ENCODE data around the gene RFX5. TPM values are rescaled to one million over a fixed set of nuclear protein-coding genes. Genes with fewer than 3 reads are reported as not detected.

RFX5 gene
- total and polyA plus RNA-seq, 2 experiments from 2014 or later: 14.1 to 48.8 TPM

GRCh38 chr1:151373196-151373595 lies 26.1 kb upstream of the RFX5 start:
- no peak for DNase-seq (ENCODE audit: low spot score)
- no peaks in the 10 kb centered on the region for H3K9me2 ChIP-seq (replicated peaks; ENCODE audit: insufficient read depth)
- H2AFZ ChIP-seq: no peak overlapping the region
- TF ChIP-seq CTCF (IDR thresholded peaks at IDR 0.05; ENCODE audit: poor library complexity) (no peak), EZH2 (IDR thresholded peaks at IDR 0.05; ENCODE audit: borderline replicate concordance) (no peak), EZH2phosphoT487 (IDR thresholded peaks at IDR 0.05; ENCODE audit: low read depth, severe bottlenecking, unreplicated experiment) (no peak)
- H3K4me2 ChIP-seq: no peak overlapping the region
- peaks cover 11% of the 10 kb centered on the region for H3K79me2 ChIP-seq
- H3K9me3 ChIP-seq (ENCODE audit: low read depth): no peaks in the 10 kb centered on the region
- 97% methylated on average over 14 of the region's 14 CpGs for WGBS (ENCODE audit: low lambda C conversion rate, missing lambda C conversion rate)
- H3K4me1 ChIP-seq (ENCODE audit: insufficient read depth): peaks cover 31% of the 10 kb centered on the region
- H3K27me3 ChIP-seq: no peaks in the 10 kb centered on the region
- no peak overlapping the region for H3K27ac ChIP-seq
- H4K20me1 ChIP-seq (ENCODE audit: insufficient read depth, poor library complexity, severe bottlenecking): no peaks in the 10 kb centered on the region
- H3K36me3 ChIP-seq (replicated peaks; ENCODE audit: insufficient read depth, low read depth): no peaks in the 10 kb centered on the region
- H3K4me3 ChIP-seq: no peak overlapping the region

GRCh38 chr1:151372058-151372934 lies 25.2 kb upstream of the RFX5 start, which contains the start of gene SELENBP1:
Gene SELENBP1, minus strand, starts transcription at chr1:151372705. Its CDS starts 64 bp downstream, at chr1:151372641.
- H3K4me2 ChIP-seq: peak within 1 kb of the TSS; percentile 82
- peak; percentile 91 for DNase-seq (ENCODE audit: low spot score)
- H3K9me3 ChIP-seq (ENCODE audit: low read depth): no peaks in the 10 kb centered on the region
- H3K4me3 ChIP-seq: peak within 1 kb of the TSS; percentile 29
- H2AFZ ChIP-seq: no peak within 1 kb of the TSS
- peaks cover 11% of the 10 kb centered on the region for H3K79me2 ChIP-seq
- H3K36me3 ChIP-seq (replicated peaks; ENCODE audit: insufficient read depth, low read depth): no peaks in the 10 kb centered on the region
- H3K27me3 ChIP-seq: no peaks in the 10 kb centered on the region
- H3K4me1 ChIP-seq (ENCODE audit: insufficient read depth): peaks cover 31% of the 10 kb centered on the region
- H4K20me1 ChIP-seq (ENCODE audit: insufficient read depth, poor library complexity, severe bottlenecking): no peaks in the 10 kb centered on the region
- TF ChIP-seq EZH2phosphoT487 (IDR thresholded peaks at IDR 0.05; ENCODE audit: low read depth, severe bottlenecking, unreplicated experiment) (no peak), CTCF (IDR thresholded peaks at IDR 0.05; ENCODE audit: poor library complexity) (no peak), EZH2 (IDR thresholded peaks at IDR 0.05; ENCODE audit: borderline replicate concordance) (no peak)
- peak within 1 kb of the TSS; percentile 59 for H3K27ac ChIP-seq
- WGBS (ENCODE audit: low lambda C conversion rate, missing lambda C conversion rate): 16% methylated on average over 10 of the region's 11 CpGs
- H3K9me2 ChIP-seq (replicated peaks; ENCODE audit: insufficient read depth): no peaks in the 10 kb centered on the region

- Histone ChIP-seq H3K36me3 (replicated peaks; ENCODE audit: insufficient read depth, low read depth) (no peaks in the 10 kb centered on the region), H3K4me1 (ENCODE audit: insufficient read depth) (peaks cover 31% of the 10 kb centered on the region), H3K9me3 (ENCODE audit: low read depth) (no peaks in the 10 kb centered on the region), H3K27ac (peak overlapping the region; percentile 59), H3K9me2 (replicated peaks; ENCODE audit: insufficient read depth) (no peaks in the 10 kb centered on the region), H3K4me3 (no peak overlapping the region), H3K4me2 (peak overlapping the region; percentile 82), H4K20me1 (ENCODE audit: insufficient read depth, poor library complexity, severe bottlenecking) (no peaks in the 10 kb centered on the region), H3K27me3 (no peaks in the 10 kb centered on the region), H3K79me2 (peaks cover 11% of the 10 kb centered on the region), H2AFZ (no peak overlapping the region)
- DNase-seq (ENCODE audit: low spot score): peak; percentile 45
- 56% methylated on average over 9 of the region's 9 CpGs for WGBS (ENCODE audit: low lambda C conversion rate, missing lambda C conversion rate)
- TF ChIP-seq EZH2phosphoT487 (IDR thresholded peaks at IDR 0.05; ENCODE audit: low read depth, severe bottlenecking, unreplicated experiment): no peak
- no peak for TF ChIP-seq EZH2 (IDR thresholded peaks at IDR 0.05; ENCODE audit: borderline replicate concordance)
- TF ChIP-seq CTCF (IDR thresholded peaks at IDR 0.05; ENCODE audit: poor library complexity): no peak
These were observed 24.5 kb upstream of the RFX5 start for GRCh38 chr1:151371370-151372057.
